ENCODE measurements around the gene RAP1GAP2.

DNA sequence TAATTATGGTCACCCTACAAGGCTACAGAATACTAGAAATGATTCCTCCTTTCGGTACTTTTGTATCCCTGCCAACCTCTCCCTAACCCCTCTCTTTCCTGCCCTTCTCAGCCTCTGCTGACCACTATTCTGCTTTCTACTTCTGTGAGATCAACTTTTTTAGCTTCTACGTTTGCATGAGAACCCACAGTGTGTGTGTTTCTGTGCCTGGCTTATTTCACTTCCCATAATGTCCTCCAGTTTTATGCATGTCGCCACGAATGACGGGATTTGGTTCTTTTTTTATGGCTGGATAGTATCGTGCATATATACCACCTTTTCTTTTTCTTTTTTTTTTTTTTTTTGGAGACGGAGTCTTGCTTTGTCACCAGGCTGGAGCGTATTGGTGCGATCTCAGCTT is 92.1 kb downstream of the RAP1GAP2 start:
- TF ChIP-seq POLR2AphosphoS5 (IDR thresholded peaks at IDR 0.05) (no peak), POLR2A (IDR thresholded peaks at IDR 0.05; ENCODE audit: low read depth) (no peak)
- TF ChIP-seq, protein P1, sequence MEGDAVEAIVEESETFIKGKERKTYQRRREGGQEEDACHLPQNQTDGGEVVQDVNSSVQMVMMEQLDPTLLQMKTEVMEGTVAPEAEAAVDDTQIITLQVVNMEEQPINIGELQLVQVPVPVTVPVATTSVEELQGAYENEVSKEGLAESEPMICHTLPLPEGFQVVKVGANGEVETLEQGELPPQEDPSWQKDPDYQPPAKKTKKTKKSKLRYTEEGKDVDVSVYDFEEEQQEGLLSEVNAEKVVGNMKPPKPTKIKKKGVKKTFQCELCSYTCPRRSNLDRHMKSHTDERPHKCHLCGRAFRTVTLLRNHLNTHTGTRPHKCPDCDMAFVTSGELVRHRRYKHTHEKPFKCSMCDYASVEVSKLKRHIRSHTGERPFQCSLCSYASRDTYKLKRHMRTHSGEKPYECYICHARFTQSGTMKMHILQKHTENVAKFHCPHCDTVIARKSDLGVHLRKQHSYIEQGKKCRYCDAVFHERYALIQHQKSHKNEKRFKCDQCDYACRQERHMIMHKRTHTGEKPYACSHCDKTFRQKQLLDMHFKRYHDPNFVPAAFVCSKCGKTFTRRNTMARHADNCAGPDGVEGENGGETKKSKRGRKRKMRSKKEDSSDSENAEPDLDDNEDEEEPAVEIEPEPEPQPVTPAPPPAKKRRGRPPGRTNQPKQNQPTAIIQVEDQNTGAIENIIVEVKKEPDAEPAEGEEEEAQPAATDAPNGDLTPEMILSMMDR (IDR thresholded peaks at IDR 0.05) = no peak

All from esophagus muscularis mucosa (tissue), 3 donors.